GM23248 (cell line): Measurements from ENCODE around the gene CTSO. TPM values are rescaled to one million over a fixed set of nuclear protein-coding genes. Genes with fewer than 3 reads are reported as not detected.

Experiments used
- DNase-seq: peaks from one replicate; pipeline ENCODE4 v3.0.0-alpha.2; 2015
- H2AFZ ChIP-seq: fragments of 200-600 bp; sonication (generic); 2 replicates; pipeline ENCODE4 v1.6.1; 2016; ENCODE audit warnings: antibody characterized with exemption
- H3F3A ChIP-seq: fragments of 200-600 bp; sonication (generic); 2 replicates; pipeline ENCODE4 v1.6.1; 2016; ENCODE audit warnings: mild to moderate bottlenecking, antibody characterized with exemption, mixed run types; ENCODE audit not compliant: insufficient read depth
- H3K27ac ChIP-seq: fragments of 200-600 bp; sonication (generic); 2 replicates; pipeline ENCODE4 v1.5.1; 2016; ENCODE audit warnings: mild to moderate bottlenecking
- H3K27me3 ChIP-seq: fragments of 200-600 bp; sonication (generic); replicated peaks from 2 replicates; pipeline ENCODE4 v1.6.1; 2016; ENCODE audit warnings: mild to moderate bottlenecking; ENCODE audit not compliant: insufficient read depth
- H3K36me3 ChIP-seq: fragments of 200-600 bp; sonication (generic); 2 replicates; pipeline ENCODE4 v1.6.1; 2016; ENCODE audit warnings: low read depth, mild to moderate bottlenecking
- H3K4me1 ChIP-seq: fragments of 200-600 bp; sonication (generic); 2 replicates; pipeline ENCODE4 v1.6.1; 2016; ENCODE audit warnings: mild to moderate bottlenecking; ENCODE audit not compliant: insufficient read depth
- H3K4me2 ChIP-seq: fragments of 200-600 bp; sonication (generic); one replicate; pipeline ENCODE4 v1.6.1; 2016; ENCODE audit warnings: mild to moderate bottlenecking; ENCODE audit not compliant: unreplicated experiment
- H3K4me3 ChIP-seq: fragments of 200-600 bp; sonication (generic); 2 replicates; pipeline ENCODE4 v1.5.1; 2016; ENCODE audit warnings: mild to moderate bottlenecking
- H3K79me2 ChIP-seq: fragments of 200-600 bp; sonication (generic); 2 replicates; pipeline ENCODE4 v1.6.1; 2016; ENCODE audit warnings: mild to moderate bottlenecking; ENCODE audit not compliant: insufficient read depth
- H3K9ac ChIP-seq: fragments of 200-600 bp; sonication (generic); 2 replicates; pipeline ENCODE4 v1.6.1; 2016; ENCODE audit warnings: mild to moderate bottlenecking
- H3K9me2 ChIP-seq: fragments of 200-600 bp; sonication (generic); 2 replicates; pipeline ENCODE4 v1.6.1; 2016; ENCODE audit warnings: mixed run types, mild to moderate bottlenecking, moderate library complexity; ENCODE audit not compliant: insufficient read depth
- H3K9me3 ChIP-seq: fragments of 200-600 bp; sonication (generic); one replicate; pipeline ENCODE4 v1.6.1; 2017; ENCODE audit warnings: low read depth
- H4K20me1 ChIP-seq: fragments of 200-600 bp; sonication (generic); 2 replicates; pipeline ENCODE4 v1.6.0; 2016; ENCODE audit not compliant: insufficient read depth
- EZH2 ChIP-seq: fragments of 200-600 bp; sonication (generic); IDR thresholded peaks from 2 replicates; pipeline ENCODE4 v1.6.1; 2018; ENCODE audit warnings: antibody characterized with exemption, mild to moderate bottlenecking; ENCODE audit not compliant: insufficient read depth, poor library complexity, severe bottlenecking
- EZH2phosphoT487 ChIP-seq: fragments of 200-600 bp; sonication (generic); IDR thresholded peaks from 2 replicates; pipeline ENCODE4 v1.6.1; 2018; ENCODE audit warnings: antibody characterized with exemption, moderate library complexity, mild to moderate bottlenecking, low read depth; ENCODE audit not compliant: insufficient read depth
- WGBS, 2 experiments: methylation state at CpG; one replicate each; pipeline ENCODE4 v1.1.6; 2015 to 2017; ENCODE audit warnings: low lambda C conversion rate in 2 of 2, low coverage in 1 of 2; ENCODE audit errors: missing lambda C conversion rate in 2 of 2; 5-methylcytosine and 5-hydroxymethylcytosine counted together
- in situ Hi-C: fragments of 300-500 bp; cut with MboI; formaldehyde crosslinking; loops from 2 replicates; pipeline ENCODE4 v1.15.0; 2020
- polyA plus RNA-seq: library from polyadenylated mRNA; unstranded; fragments of >200 nt; fragmentation: Nextera tagmentation; extraction: Ambion mirVana; gene quantifications from 2 replicates; pipeline ENCODE4 v1.2.1, GENCODE V29; 2016
- total RNA-seq: library from RNA; depleted of rRNA; stranded (reverse); fragments of >200 nt; shearing (Covaris generic); gene quantifications from 2 replicates; pipeline ENCODE4 v1.2.3, GENCODE V29; 2014

CTSO gene
- total and polyA plus RNA-seq, 2 experiments from 2014 or later, result 11.2 to 13.4 TPM

- Histone ChIP-seq H3K79me2 (no peaks in the 10 kb centered on the region), H3K9ac (no peak overlapping the region), H3K9me3 (no peaks in the 10 kb centered on the region), H3F3A (no peaks in the 10 kb centered on the region), H3K27me3 (no peaks in the 10 kb centered on the region), H4K20me1 (no peaks in the 10 kb centered on the region), H3K4me2 (no peak overlapping the region), H3K36me3 (no peaks in the 10 kb centered on the region), H3K27ac (no peak overlapping the region), H3K4me3 (no peak overlapping the region), H3K4me1 (no peaks in the 10 kb centered on the region), H3K9me2 (no peaks in the 10 kb centered on the region), H2AFZ (no peak overlapping the region)
- DNase-seq, result no peak
- TF ChIP-seq EZH2 (no peak), EZH2phosphoT487 (no peak)
- in situ Hi-C loops, result no loop called here
- 41 to 48% methylated on average over 4 of the region's 4 CpGs for WGBS, 2 experiments
These were observed 30.6 kb upstream of the CTSO start for GRCh38 chr4:155984106-155984797.

- Histone ChIP-seq H3K4me3 (no peak overlapping the region), H4K20me1 (no peaks in the 10 kb centered on the region), H3K4me1 (no peaks in the 10 kb centered on the region), H3K9me3 (no peaks in the 10 kb centered on the region), H3K27ac (no peak overlapping the region), H3K4me2 (no peak overlapping the region), H3K9ac (no peak overlapping the region), H3K27me3 (no peaks in the 10 kb centered on the region), H3F3A (no peaks in the 10 kb centered on the region), H2AFZ (no peak overlapping the region), H3K9me2 (no peaks in the 10 kb centered on the region), H3K79me2 (no peaks in the 10 kb centered on the region), H3K36me3 (no peaks in the 10 kb centered on the region)
- no peak for TF ChIP-seq EZH2phosphoT487
- TF ChIP-seq EZH2, result no peak
- WGBS, 2 experiments, result 5 to 8% methylated on average over 2 of the region's 2 CpGs
- in situ Hi-C loops, result no loop called here
- no peak for DNase-seq
These were observed 29.2 kb upstream of the CTSO start for GRCh38 chr4:155982736-155983385.

GRCh38 chr4:155978810-155979209 lies 25.1 kb upstream of the CTSO start:
- DNase-seq, result no peak
- Histone ChIP-seq H3K4me1 (peaks cover 3% of the 10 kb centered on the region; the same call in 1 of the 2 replicates), H4K20me1 (no peaks in the 10 kb centered on the region), H3K4me2 (no peak overlapping the region), H3K9me3 (no peaks in the 10 kb centered on the region), H3K79me2 (no peaks in the 10 kb centered on the region), H3K9me2 (no peaks in the 10 kb centered on the region), H3K4me3 (no peak overlapping the region), H3K27me3 (0 out of 2 replicates have a peak, but pooled peaks cover 3% of the 10 kb centered on the region), H3K27ac (no peak overlapping the region), H3K36me3 (no peaks in the 10 kb centered on the region), H3F3A (no peaks in the 10 kb centered on the region), H2AFZ (no peak overlapping the region), H3K9ac (no peak overlapping the region)
- TF ChIP-seq EZH2 (no peak), EZH2phosphoT487 (no peak)
- 62 to 73% methylated on average over 4 of the region's 4 CpGs for WGBS, 2 experiments
- in situ Hi-C loops, result no loop called here

- Histone ChIP-seq H3K4me2 (no peak overlapping the region), H3K27ac (no peak overlapping the region), H3K9me3 (no peaks in the 10 kb centered on the region), H3K9ac (no peak overlapping the region), H3K36me3 (no peaks in the 10 kb centered on the region), H3F3A (no peaks in the 10 kb centered on the region), H3K79me2 (no peaks in the 10 kb centered on the region), H3K27me3 (0 out of 2 replicates have a peak, but pooled peaks cover 3% of the 10 kb centered on the region), H3K4me1 (peaks cover 8% of the 10 kb centered on the region; the same call in 1 of the 2 replicates), H2AFZ (no peak overlapping the region), H4K20me1 (no peaks in the 10 kb centered on the region), H3K4me3 (no peak overlapping the region), H3K9me2 (no peaks in the 10 kb centered on the region)
- in situ Hi-C loops, result no loop called here
- no peak for TF ChIP-seq EZH2phosphoT487
- TF ChIP-seq EZH2, result no peak
- DNase-seq, result no peak
- 70 to 78% methylated on average over 2 of the region's 2 CpGs for WGBS, 2 experiments
These were observed 21.8 kb upstream of the CTSO start for GRCh38 chr4:155975511-155975910.
